IPS-NIHi7 (cell line): ENCODE data around the gene CA6.
"Not testable (repeated sequence)": the region's sequence is repeated elsewhere in the genome, so short reads cannot be mapped to it uniquely, and the experiment has no call there.

Experiments
- DNase-seq: peaks from one replicate; pipeline ENCODE4 v3.0.0; 2012; ENCODE audit warnings: mixed read lengths; ENCODE audit errors: extremely low spot score

CA6 gene

DNA sequence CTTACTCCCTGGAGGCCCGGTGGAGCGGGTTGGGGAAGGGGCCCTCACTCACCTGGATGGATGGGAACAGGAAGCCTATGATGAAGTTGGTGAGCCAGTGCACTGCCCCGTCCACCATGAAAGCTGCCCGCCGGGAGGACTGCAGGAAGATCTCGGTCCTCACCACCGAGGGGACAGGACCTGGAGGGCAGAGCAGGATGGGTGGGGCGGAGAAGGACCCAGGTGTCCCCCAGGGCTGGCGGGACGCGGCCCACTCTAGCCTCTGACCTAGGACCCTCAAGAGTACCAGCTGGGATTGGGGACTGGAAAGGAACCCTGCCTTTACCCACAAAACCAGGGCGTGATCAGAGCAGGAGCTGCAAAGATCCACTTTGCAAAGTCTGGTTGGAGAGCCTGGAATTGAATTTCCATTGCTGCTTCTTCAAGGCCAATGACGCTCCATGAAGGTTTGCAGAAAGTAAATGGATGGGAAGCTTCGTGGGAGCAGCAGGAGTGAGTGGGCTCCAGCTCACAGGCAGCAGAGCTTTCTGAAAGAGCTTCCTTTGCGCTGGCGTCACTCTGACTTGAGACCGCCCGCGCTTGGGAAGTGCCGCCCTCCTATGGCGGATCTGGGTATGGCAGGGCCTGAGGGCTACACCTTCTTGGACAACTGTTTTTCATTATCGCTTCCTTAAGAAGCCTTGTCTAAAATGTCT lies 59.2 kb downstream of the CA6 start:
- peak; percentile 91 for DNase-seq

DNA sequence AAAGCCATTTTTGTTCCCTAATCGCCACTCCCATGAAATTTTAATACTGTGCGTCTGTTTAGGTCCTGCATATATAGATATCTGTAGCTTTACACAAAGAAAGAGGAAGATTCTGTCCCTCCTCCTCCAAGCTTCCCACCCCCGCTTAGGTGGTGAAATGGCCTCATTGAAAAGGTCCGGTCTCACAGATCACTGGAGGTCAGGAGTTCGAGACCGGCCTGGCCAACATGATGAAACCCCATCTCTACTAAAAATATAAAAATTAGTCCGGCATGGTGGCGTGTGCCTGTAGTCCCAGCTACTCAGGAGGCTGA lies 59.7 kb downstream of the CA6 start:
- no peak for DNase-seq

DNA sequence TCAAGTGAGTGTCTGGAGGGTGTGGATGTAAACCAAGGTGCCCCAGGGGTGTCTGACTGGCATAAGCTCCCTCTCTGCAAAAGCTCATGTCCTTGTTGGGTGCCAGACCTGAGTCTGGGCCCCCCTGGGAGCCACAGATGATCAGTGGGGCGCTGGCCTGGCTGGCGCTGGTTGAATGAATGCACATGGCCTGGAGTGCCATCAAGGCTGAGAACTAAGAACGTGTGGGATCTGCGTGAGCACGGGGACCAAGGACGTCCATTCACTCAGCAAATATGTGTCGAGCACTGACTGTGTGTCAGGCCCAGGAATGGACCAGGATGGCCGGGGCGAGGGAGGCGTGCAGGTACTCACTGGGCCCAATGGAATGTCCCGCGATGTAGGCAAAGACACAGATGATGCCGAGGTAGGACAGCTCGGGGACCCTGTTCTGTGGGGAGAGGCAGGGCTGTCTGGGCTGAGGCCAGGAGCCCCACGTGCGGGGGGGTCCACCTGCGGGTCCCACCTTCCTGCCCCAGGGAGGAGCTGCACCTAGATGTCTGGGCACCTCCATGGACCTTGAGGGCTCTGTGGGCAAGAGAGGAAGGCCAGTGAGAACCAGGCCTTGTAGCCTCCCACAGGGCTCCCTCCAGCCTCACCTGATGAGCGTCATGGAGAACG lies 61.4 kb downstream of the CA6 start:
- DNase-seq: no peak

DNA sequence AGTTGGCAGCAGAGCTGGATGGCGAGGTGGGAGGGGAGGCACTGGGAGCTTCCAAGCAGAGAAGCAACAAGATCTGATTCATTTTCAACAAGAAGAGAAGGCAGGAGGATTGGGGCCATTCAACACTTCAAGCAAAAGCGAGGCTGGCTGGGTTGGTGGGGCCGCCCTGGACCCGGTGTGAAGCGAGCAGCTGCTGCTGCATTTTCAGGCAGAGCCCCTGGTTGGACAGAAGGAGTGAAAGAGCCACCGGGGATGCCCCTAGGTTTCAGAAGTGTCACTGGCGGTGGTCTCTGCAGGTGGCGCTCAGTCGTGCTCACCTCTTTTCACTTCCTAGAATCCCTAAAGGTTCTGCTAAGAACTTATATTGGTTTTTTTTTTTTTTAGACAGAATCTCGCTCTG lies 62.6 kb downstream of the CA6 start:
- DNase-seq: no peak

DNA sequence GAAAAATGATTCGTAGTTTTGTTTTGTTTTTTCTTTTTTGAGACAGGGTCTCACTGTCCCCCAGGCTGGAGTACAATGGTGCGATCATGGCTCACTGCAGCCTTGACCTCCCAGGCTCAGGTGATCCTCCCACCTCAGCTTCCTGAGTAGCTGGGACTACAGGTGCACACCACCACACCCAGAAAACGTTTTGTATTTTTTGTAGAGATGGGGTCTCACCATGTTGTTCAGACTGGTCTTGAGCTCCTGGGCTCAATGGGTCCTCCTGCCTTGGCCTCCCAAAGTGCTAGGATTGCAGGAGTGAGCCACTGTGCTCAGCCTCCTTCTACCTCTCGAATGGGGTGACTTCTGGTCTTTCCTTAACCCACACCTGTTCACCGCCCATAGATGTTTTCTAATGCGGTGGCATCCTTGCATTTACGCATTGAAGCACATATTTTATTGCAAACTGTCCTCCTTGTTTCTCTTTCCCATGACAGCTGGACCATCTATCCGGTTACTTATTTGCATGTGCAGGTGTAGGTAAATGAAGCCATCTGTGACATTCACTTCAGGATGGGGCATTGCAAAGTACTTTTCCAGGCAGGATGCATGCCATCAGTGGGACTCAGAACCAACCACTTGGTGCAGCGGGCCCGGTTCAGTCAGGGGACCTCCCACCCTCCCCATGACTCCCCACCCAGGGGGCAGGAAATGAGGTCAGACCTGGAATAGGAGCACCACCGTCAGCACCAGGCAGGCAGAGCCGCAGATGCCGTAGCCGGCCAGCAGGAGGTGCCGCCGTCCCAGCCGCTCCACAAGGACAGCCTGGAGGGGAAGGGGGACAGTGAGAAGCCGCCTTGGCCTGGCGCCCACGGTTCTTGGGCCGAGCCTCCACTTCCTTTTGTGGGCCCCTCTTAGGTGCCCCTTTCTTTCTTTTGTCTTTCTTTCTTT lies 64.0 kb downstream of the CA6 start:
- peak; percentile 95 for DNase-seq

DNA sequence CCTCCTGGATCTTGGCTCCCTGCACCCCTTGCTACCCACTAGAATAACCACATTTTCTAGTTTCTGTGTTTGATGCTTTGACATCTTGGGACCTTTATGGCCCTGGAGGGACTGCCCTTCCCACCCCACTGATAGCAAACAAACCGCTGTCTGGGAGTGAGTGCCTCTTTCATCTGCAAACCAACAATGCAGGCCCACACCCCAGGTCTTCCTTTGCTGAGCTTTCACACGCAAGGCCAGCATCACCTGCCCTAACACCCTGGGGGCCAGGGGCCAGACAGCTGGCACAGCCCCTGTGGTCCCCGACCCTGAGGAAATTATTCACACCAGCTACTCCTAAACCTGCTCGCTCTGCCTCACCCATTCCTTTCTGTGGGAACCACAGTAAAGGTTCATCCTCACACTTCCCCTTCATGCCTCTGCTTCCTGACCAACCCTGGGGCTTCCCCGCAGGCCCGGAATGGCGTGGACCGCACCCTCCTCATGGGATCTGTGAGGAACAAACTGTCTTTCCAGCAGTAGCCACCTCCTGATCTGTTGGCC lies 65.2 kb downstream of the CA6 start:
- DNase-seq: no peak

DNA sequence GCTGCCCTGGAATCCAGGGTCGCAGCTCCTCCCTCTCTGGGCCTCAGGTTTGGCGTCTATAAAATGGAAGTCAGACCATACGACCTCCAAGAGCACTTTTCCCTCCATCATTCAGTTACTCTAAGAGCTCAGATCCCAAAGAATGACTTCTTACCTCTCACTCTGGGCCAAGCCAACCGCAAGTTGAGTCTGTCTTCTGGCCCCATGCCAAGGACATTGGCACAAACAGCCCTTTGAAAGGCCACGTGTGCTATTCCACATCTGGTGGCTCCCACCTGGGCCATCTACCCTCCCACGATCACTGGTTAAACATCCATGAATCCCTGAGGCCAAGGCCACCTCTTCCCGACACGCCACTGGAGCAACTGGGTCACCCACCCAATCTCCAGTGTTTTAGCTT lies 68.2 kb downstream of the CA6 start:
- no peak for DNase-seq

DNA sequence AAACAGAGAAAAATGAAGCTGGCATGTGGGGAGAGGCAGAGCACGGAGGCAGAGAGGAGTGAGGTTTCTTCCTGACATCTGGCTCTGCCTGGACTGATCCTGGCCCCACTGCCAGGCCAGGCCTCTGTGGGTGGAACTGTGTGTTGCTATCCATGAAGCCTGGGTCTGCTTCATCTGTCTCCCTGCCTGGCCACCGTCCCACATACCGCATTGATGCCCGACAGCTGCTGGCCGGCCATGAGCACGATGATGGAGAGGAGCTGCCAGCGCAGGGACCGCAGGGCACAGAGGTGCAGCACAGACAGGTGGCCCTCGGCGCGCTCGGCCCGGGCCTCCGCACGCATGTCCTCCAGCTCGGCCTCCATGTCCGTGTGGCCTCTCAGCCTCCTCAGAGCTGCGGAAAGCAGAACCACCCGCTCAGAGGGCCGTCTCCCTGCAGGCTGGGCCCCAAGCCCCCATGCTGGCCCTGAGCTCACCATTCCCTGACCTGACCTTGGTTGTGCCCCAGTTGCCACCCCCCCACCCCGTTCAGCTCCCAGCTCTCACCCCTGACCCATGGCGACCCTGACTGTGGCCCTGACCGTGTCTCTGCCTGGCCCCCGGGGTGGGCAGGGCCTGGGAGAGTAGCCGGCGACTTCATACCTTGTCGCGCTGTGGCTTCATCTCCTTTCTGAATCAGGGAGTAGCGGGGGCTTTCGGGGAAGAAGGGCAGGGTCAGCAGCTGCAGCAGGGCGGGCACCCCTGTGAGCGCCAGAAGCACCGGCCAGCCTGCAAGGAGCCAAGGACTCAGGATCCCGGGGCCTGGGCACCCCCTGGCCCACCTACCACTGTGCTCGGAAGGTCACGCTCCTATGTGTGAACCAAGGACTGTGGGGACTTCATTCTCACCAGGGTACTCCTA lies 69.1 kb downstream of the CA6 start:
- DNase-seq: no peak

DNA sequence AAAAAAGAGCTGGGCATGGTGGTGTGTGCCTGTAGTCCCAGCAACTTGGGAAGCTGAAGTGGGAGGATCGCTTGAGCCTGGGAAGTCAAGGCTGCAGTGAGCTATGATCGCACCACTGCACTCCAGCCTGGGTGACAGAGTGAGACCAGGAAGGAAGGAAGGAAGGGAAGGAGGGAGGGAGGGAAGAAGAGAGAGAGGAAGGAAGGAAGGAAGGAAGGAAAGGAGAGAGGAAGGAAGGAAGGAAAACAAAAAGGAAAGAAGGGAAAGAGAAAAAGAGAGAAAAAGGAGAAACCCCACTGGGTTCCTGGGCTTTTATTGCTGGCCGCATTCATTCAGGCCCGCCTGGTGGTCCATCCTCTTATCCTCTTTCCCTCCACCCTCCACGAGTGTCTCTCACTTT lies 70.8 kb downstream of the CA6 start:
- no peak for DNase-seq

DNA sequence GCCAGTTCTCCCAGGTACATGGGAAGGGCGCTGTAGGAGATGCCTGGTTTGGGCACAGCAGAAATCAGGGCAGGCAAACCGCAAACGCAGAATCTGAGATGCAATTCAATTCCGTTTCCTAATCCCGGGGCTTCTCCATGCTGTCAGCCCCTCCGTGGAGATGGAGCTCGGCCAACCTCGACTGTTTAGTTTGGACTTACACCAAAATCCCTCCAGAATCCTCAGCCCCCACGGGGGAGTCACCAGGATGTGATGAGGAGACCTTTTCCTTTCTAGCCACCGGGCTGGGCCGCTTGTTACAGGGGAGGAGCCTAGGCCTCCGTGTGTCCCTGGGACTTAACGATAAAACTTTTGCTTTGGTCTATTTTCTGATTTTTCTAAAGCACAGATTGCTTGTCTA lies 72.7 kb downstream of the CA6 start:
- no peak for DNase-seq

DNA sequence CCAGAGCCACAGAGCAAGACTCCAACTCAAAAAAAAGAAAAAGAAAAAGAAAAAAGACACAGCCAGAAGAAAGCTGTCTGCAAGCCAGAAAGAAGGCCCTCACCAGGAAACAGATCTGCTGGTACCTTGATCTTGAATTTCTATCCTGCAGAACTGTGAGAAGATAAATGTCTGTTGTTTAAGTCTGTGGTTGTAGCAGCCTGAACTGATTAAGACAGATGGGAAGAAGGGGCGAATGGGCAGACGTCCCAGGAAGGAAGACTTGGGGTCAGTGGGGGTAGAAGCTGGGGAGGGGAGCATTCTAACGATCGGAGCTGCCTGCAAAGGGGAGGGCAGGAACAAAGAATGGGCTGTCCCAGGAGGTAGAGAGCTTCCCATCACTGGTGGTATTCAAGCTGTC lies 74.2 kb downstream of the CA6 start:
- no peak for DNase-seq

DNA sequence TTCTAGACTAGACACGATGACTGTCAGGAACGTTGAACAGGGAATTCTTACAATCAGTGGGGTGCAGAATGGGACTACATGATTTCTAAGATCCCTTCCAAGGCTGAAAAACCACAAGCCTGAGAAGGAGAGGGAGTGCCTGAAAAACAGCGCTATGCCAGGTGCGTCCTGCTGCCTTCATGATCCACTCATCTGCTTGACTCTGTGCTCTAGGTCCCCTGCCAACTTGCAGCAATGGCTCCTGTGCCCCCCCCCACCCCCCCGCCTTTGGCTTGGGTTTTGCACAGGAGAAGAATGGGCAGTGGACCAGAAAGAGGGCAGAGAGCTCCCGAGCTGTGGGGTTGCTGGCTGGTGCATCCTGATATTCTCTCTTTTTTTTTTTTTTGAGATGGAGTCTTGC lies 74.6 kb downstream of the CA6 start:
- no peak for DNase-seq

DNA sequence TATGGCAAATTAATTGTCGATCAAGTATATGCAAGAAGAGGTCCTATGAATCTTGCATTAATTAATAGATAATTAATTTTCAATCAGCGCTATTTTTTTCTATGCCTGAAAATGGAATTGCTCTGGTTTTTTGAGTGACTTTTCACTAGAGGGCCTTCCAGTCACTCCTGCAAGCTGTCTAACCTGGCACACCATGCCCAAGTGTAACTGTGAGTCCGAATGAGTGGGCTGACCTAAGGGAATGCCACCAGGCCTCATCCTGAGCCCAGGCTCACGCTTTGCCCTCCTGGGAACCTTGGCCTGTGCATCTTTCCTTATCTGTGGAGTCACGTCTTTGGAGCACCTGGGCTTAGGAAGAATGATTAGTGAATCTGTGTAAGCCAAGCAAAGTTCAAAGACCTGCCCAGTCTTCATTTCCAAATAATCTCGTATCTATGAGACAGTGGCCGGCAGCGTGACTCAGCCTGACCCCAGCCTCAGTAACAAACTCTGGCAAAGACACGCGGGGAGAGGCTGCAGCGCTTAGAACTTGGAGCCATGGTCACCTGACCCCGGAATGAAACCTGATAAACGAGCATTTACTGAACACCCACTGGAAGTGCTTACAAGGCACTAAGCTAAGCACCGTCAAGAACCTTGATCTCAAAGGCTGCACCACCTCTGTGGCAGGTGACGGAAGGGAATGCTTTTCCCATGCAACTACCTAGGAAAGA lies 76.5 kb downstream of the CA6 start:
- DNase-seq: not testable (repeated sequence)

DNA sequence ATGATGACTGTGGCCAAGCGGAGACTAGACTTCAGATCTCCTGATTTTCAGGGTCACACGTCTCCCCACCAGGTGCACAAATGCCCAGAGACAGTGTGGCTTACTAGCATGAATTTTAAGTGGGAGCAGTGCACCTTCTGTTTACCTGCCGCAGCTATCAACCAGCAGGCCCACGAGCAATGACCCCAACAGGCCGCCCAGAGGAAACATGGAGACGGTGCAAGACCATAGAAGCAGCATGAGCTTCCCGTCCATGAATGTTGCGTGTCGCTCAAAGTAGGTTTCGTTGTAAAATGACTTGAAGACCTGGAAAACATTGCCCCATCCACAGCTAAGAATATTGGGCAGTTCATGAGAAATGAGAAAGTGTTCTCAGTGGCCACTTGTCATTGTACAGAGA lies 77.1 kb downstream of the CA6 start:
- no peak for DNase-seq
